Astrocyte of the spinal cord (primary cell): ENCODE measurements around the gene RAPGEF2.

Experiments
- DNase-seq: peaks from one replicate; pipeline ENCODE4 v3.0.0; 2011; ENCODE audit warnings: low read depth, low spot score
- H3K4me3 ChIP-seq: 2 replicates; pipeline ENCODE4 v1.5.1; 2011; ENCODE audit warnings: low read depth, mild to moderate bottlenecking, low read length, moderate library complexity
- in situ Hi-C: cut with HindIII; loops from 2 replicates; pipeline ENCODE4 v1.10.0; 2017; ENCODE audit warnings: low sequenced_read_pairs
- TF ChIP-seq, protein P1 (sequence below): IDR thresholded peaks from 2 replicates; pipeline ENCODE4 v1.5.1; 2012; ENCODE audit warnings: low read depth, mild to moderate bottlenecking, low read length, inconsistent platforms

RAPGEF2 gene

GRCh38 chr4:159343116-159343515 lies 240.2 kb downstream of the RAPGEF2 start:
- in situ Hi-C loops, result no loop called here
- H3K4me3 ChIP-seq, result no peak overlapping the region
- TF ChIP-seq, protein P1, sequence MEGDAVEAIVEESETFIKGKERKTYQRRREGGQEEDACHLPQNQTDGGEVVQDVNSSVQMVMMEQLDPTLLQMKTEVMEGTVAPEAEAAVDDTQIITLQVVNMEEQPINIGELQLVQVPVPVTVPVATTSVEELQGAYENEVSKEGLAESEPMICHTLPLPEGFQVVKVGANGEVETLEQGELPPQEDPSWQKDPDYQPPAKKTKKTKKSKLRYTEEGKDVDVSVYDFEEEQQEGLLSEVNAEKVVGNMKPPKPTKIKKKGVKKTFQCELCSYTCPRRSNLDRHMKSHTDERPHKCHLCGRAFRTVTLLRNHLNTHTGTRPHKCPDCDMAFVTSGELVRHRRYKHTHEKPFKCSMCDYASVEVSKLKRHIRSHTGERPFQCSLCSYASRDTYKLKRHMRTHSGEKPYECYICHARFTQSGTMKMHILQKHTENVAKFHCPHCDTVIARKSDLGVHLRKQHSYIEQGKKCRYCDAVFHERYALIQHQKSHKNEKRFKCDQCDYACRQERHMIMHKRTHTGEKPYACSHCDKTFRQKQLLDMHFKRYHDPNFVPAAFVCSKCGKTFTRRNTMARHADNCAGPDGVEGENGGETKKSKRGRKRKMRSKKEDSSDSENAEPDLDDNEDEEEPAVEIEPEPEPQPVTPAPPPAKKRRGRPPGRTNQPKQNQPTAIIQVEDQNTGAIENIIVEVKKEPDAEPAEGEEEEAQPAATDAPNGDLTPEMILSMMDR, result no peak
- DNase-seq, result no peak

- H3K4me3 ChIP-seq, result no peak overlapping the region
- in situ Hi-C loops, result no loop called here
- no peak for DNase-seq
- TF ChIP-seq, protein P1, result no peak
Observed at GRCh38 chr4:159344877-159345276, 242.0 kb downstream of the RAPGEF2 start.

DNA sequence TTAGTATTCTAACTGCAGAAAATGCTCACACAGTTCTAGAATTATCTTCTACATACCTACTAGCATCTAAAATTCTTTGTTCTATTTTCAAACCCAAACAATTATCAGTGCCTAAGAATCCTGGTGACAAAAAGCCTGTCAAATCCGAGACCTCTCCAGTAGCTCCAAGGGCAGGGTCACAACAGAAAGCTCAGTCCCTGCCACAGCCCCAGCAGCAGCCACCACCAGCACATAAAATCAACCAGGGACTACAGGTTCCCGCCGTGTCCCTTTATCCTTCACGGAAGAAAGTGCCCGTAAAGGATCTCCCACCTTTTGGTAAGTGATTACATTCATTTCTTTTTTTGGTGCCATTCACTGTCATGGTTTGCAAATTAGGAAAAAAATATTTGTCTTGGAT lies 243.8 kb downstream of the RAPGEF2 start:
- DNase-seq, result no peak
- H3K4me3 ChIP-seq, result no peak overlapping the region
- in situ Hi-C loops, result no loop called here
- TF ChIP-seq, protein P1, result no peak

DNA sequence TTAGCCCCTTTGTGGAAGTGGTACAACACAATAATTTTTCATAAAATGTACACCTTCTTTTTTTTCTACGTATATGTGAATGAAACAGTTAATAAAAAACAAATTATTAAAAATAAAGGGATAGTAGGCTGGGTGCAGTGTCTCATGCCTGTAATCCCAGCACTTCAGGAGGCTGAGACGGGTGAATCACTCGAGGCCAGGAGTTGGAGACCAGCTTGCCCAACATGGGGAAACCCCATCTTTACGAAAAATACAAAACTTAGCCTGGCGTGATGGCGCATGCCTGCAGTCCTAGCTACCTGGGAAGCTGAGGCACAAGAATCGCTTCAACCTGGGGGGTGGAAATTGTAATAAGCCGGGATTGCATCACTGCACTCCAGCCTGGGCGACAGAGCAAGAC lies 244.9 kb downstream of the RAPGEF2 start:
- TF ChIP-seq, protein P1, result no peak
- no peak for DNase-seq
- H3K4me3 ChIP-seq, result no peak overlapping the region
- in situ Hi-C loops, result no loop called here

DNA sequence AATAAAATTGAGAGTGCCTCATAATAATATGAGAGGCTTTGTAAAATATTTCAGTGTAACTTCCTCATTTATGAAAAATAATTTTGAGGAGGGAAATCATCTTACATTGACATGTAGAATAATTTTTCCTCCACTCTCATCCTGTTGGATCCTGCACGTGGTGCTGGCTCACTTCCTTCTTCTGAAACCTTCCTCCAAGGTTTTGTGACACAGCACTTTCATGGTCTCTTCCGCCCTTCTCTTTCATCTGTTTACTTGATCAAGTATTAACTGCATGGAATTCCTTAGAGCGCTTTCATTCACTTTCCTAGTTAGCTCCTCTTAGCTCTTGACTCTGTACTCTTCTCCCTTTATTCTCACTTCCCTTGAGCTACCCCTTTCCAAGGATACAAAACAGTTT lies 246.5 kb downstream of the RAPGEF2 start:
- TF ChIP-seq, protein P1, result no peak
- no peak overlapping the region for H3K4me3 ChIP-seq
- in situ Hi-C loops, result no loop called here
- DNase-seq, result no peak

DNA sequence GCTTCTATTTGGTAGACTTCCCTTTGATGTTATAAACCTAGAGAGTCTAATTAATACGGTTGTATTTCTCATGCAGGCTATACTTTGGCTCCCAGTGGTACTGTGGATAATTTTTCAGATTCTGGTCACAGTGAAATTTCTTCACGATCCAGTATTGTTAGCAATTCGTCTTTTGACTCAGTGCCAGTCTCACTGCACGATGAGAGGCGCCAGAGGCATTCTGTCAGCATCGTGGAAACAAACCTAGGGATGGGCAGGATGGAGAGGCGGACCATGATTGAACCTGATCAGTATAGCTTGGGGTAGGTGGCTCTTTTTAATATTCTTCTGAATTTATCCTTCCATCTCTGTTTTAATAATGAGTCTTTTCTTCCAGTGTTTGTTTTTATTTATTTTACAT lies 249.7 kb downstream of the RAPGEF2 start:
- H3K4me3 ChIP-seq, result no peak overlapping the region
- DNase-seq, result no peak
- TF ChIP-seq, protein P1, result no peak
- in situ Hi-C loops, result no loop called here

GRCh38 chr4:159353422-159354116 lies 250.7 kb downstream of the RAPGEF2 start:
- H3K4me3 ChIP-seq, result no peak overlapping the region
- no peak for DNase-seq
- in situ Hi-C loops, result no loop called here
- TF ChIP-seq, protein P1, result no peak
